Liver (tissue), 9 donors: ENCODE data around the gene PKHD1. TPM values are rescaled to one million over a fixed set of nuclear protein-coding genes. Genes with fewer than 3 reads are reported as not detected.

ENCODE experiments used
- DNase-seq: peaks from one replicate; pipeline ENCODE4 v3.0.0-alpha.2; 2017; ENCODE audit warnings: low spot score
- H3K27ac ChIP-seq, 2 donors: one replicate each; pipeline ENCODE4 v1.7.0; 2013; ENCODE audit warnings: inconsistent platforms in 2 of 2, low read length in 2 of 2, control low read depth in 1 of 2, low read depth in 1 of 2, mild to moderate bottlenecking in 1 of 2
- H3K27me3 ChIP-seq, 4 donors: one replicate each; pipeline versions ENCODE4 v1.6.1 to v1.7.0; 2013; ENCODE audit warnings: low read length in 3 of 4, inconsistent platforms in 1 of 4, mild to moderate bottlenecking in 1 of 4, moderate library complexity in 1 of 4; ENCODE audit not compliant: control insufficient read depth in 4 of 4, insufficient read depth in 4 of 4
- H3K36me3 ChIP-seq, 4 donors: one replicate each; pipeline versions ENCODE4 v1.6.1 to v1.7.0; 2013; ENCODE audit warnings: low read length in 3 of 4, mild to moderate bottlenecking in 3 of 4, low read depth in 1 of 4, moderate library complexity in 1 of 4; ENCODE audit not compliant: control insufficient read depth in 4 of 4, insufficient read depth in 3 of 4
- H3K4me1 ChIP-seq, 4 donors: one replicate each; pipeline versions ENCODE4 v1.6.1 to v1.7.0; 2013; ENCODE audit warnings: low read length in 3 of 4, mild to moderate bottlenecking in 3 of 4, moderate library complexity in 1 of 4; ENCODE audit not compliant: control insufficient read depth in 4 of 4, insufficient read depth in 4 of 4
- H3K4me3 ChIP-seq, 3 donors: one replicate each; pipeline versions ENCODE4 v1.6.1 to v1.7.0; 2013; ENCODE audit warnings: low read length in 3 of 3, control low read depth in 1 of 3, low read depth in 1 of 3, mild to moderate bottlenecking in 1 of 3
- H3K9ac ChIP-seq, 2 donors: one replicate each; pipeline ENCODE4 v1.7.0; 2013; ENCODE audit warnings: low read length in 2 of 2, mild to moderate bottlenecking in 2 of 2, moderate library complexity in 2 of 2, control low read depth in 1 of 2, low read depth in 1 of 2
- H3K9me3 ChIP-seq, 4 donors: one replicate each; pipeline versions ENCODE4 v1.6.1 to v1.7.0; 2013; ENCODE audit warnings: low read length in 3 of 4; ENCODE audit not compliant: control insufficient read depth in 4 of 4
- EGR1 ChIP-seq, 2 donors: IDR thresholded peaks; 2 replicates each; pipeline ENCODE4 v1.6.1; 2016 to 2018; ENCODE audit warnings: antibody characterized with exemption in 2 of 2, low read depth in 2 of 2
- FOXA1 ChIP-seq: IDR thresholded peaks from 2 replicates; pipeline ENCODE4 v1.6.1; 2016; ENCODE audit warnings: antibody characterized with exemption
- FOXA2 ChIP-seq: IDR thresholded peaks from 2 replicates; pipeline ENCODE4 v1.6.1; 2016; ENCODE audit warnings: antibody characterized with exemption
- GABPA ChIP-seq, 2 donors: IDR thresholded peaks in 1 of 2; conservative IDR thresholded peaks in 1 of 2; 2 replicates each; pipeline ENCODE4 v1.6.1; 2016; ENCODE audit warnings: antibody characterized with exemption in 2 of 2, mild to moderate bottlenecking in 1 of 2, moderate library complexity in 1 of 2
- HNF4A ChIP-seq, 2 donors: conservative IDR thresholded peaks; 2 replicates each; pipeline ENCODE4 v1.6.1; 2016; ENCODE audit warnings: antibody characterized with exemption in 2 of 2, mild to moderate bottlenecking in 2 of 2
- HNF4G ChIP-seq: IDR thresholded peaks from 2 replicates; pipeline ENCODE4 v1.6.1; 2016; ENCODE audit warnings: antibody characterized with exemption
- JUND ChIP-seq, 2 donors: IDR thresholded peaks; 2 replicates each; pipeline ENCODE4 v1.6.1; 2016; ENCODE audit warnings: antibody characterized with exemption in 2 of 2
- RAD21 ChIP-seq, 2 donors: IDR thresholded peaks; 2 replicates each; pipeline ENCODE4 v1.6.1; 2016; ENCODE audit warnings: antibody characterized with exemption in 2 of 2, mild to moderate bottlenecking in 2 of 2
- REST ChIP-seq: IDR thresholded peaks from 2 replicates; pipeline ENCODE4 v1.6.1; 2016; ENCODE audit warnings: antibody characterized with exemption, mild to moderate bottlenecking
- RXRA ChIP-seq, 2 donors: IDR thresholded peaks; 2 replicates each; pipeline ENCODE4 v1.6.1; 2017 to 2018; ENCODE audit warnings: antibody characterized with exemption in 2 of 2, mild to moderate bottlenecking in 1 of 2
- TAF1 ChIP-seq: conservative IDR thresholded peaks from 2 replicates; pipeline ENCODE4 v1.6.1; 2016; ENCODE audit warnings: antibody characterized with exemption, mild to moderate bottlenecking
- YY1 ChIP-seq: IDR thresholded peaks from 2 replicates; pipeline ENCODE4 v1.6.1; 2016; ENCODE audit warnings: antibody characterized with exemption, mild to moderate bottlenecking
- WGBS: extraction: QIAGEN DNeasy Blood & Tissue Kit; methylation state at CpG from one replicate; pipeline ENCODE4 v1.1.7; 2013; 5-methylcytosine and 5-hydroxymethylcytosine counted together
- polyA plus RNA-seq, 2 donors: library from polyadenylated mRNA; stranded (reverse) in 1 of 2; unstranded in 1 of 2; fragments of 200-250 nt in 1 of 2; fragments of >200 nt in 1 of 2; fragmentation: Nextera tagmentation in 1 of 2; extraction: Ambion mirVana in 1 of 2; gene quantifications; one replicate each; pipeline versions ENCODE4 v1.2.1 to v1.2.3, GENCODE V29; 2013 to 2015
- total RNA-seq, 2 donors: library from RNA; depleted of rRNA; stranded (reverse); fragments of >200 nt; gene quantifications; one replicate each; pipeline ENCODE4 v1.2.3, GENCODE V29; 2014
- TF ChIP-seq, protein P1 (sequence below): IDR thresholded peaks from 2 replicates; pipeline ENCODE4 v1.6.1; 2016; ENCODE audit warnings: antibody characterized with exemption
- TF ChIP-seq, protein P2 (sequence below): fragments of 150-350 bp; IDR thresholded peaks from 2 replicates; pipeline ENCODE4 v1.5.1; 2017; ENCODE audit warnings: improper control_type of control experiment, low read depth, low read length; ENCODE audit not compliant: missing input control
- TF ChIP-seq, protein P3 (sequence below): IDR thresholded peaks from 2 replicates; pipeline ENCODE4 v1.6.1; 2016; ENCODE audit warnings: antibody characterized with exemption
- donor health status: healthy.
- donor health status: healthy.
- donor health status: healthy.
- donor health status: healthy.
- donor health status: healthy.

PKHD1 gene
- total and polyA plus RNA-seq, 4 donors: 0.45 to 10.6 (median 3.2) TPM

DNA sequence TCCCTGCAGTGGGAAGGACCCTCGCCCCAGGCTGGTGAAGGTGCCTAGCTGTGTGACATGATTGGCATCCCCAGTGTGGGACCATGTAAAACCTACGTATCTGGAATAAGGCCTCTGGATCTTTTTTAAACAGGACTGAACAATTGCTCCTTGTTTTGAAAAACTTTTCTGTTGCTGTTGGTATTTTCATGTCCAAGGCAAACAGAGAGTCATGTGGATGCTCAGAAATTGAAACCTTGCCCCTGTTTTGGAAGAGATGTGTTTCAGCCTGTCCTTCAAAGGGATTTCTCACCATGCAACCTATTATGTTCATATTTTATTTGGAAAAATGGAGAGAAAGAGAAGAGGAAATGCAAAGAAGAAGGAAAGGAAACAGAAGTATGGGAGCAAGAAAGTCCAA, 362.3 kb downstream of the PKHD1 start:
- no peak for DNase-seq
- Histone ChIP-seq H3K4me1 (peaks cover 0 to 15% (median 7%) of the 10 kb centered on the region in 4 donors), H3K9me3 (no peaks in the 10 kb centered on the region), H3K9ac (peak overlapping the region in 1 of 2 donors; percentile 7), H3K27me3 (no peaks in the 10 kb centered on the region), H3K4me3 (no peak overlapping the region), H3K36me3 (no peaks in the 10 kb centered on the region), H3K27ac (peak overlapping the region; percentile 46 to 71)
- TF ChIP-seq RAD21 (IDR thresholded peaks at IDR 0.05) (peak in 1 of 2 donors; percentile 11), HNF4A (conservative IDR thresholded peaks at IDR 0.05) (peak in 1 of 2 donors; percentile 41), FOXA1 (no peak), FOXA2 (peak; percentile 16)
- WGBS: 57% methylated on average over 2 of the region's 2 CpGs

DNA sequence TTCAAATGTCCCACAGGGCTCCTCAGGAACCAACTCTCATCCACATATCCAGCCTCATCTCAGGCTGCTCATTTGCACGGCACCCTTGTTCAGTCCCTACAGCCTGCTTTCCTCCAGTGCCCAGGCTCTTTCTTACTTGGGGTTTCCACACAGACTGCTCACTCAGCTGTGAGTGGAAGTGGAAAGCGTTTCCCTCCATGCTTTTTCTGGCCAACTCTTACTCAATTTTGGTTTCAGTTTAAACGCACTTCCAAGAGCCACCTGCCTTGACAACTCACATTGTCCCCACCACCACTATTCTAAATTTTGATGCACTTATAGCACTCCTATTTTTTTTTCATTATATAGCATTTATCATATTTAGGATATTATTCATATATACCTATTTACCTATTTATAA, 367.1 kb downstream of the PKHD1 start:
- Histone ChIP-seq H3K9me3 (no peaks in the 10 kb centered on the region), H3K9ac (peak overlapping the region in 1 of 2 donors; percentile 38), H3K36me3 (no peaks in the 10 kb centered on the region), H3K4me3 (peak overlapping the region in 2 of 3 donors; percentile 32 to 44), H3K27me3 (no peaks in the 10 kb centered on the region), H3K27ac (peak overlapping the region in 1 of 2 donors; percentile 48), H3K4me1 (peaks cover 0 to 20% (median 12%) of the 10 kb centered on the region in 4 donors)
- 51% methylated on average over 3 of the region's 3 CpGs for WGBS
- no peak for DNase-seq
- TF ChIP-seq HNF4G: no peak
- no peak for TF ChIP-seq HNF4A (conservative IDR thresholded peaks at IDR 0.05)
- peak in 1 of 2 donors; percentile 11 for TF ChIP-seq RAD21 (IDR thresholded peaks at IDR 0.05)
- TF ChIP-seq, protein P1, sequence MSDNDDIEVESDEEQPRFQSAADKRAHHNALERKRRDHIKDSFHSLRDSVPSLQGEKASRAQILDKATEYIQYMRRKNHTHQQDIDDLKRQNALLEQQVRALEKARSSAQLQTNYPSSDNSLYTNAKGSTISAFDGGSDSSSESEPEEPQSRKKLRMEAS: peak; percentile 34
- TF ChIP-seq YY1: peak; percentile 81

DNA sequence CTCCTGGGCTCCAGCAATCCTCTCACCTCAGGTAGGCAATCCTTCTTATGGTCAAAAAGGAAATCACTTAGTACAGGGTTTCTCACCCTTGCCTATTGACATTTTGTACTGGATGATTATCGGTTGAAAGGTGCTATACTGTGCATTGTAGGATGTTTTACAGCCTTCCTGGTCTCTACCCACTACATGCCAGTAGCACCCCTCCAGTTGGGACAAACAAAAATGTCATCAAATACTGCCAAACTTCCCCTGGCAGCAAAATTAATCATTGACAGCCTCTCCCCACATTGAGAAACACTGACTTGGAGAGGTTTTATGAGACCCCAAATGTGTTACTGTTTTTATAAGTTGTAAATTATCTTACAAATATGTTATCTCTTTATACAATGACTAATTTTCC, 368.1 kb downstream of the PKHD1 start:
- DNase-seq: no peak

More for the DNA sequence above, 368.1 kb downstream of the PKHD1 start:
- H3K4me3 ChIP-seq: no peak overlapping the region
- H3K9me3 ChIP-seq: no peaks in the 10 kb centered on the region
- TF ChIP-seq RAD21 (IDR thresholded peaks at IDR 0.05) (no peak), YY1 (no peak), FOXA2 (no peak), HNF4A (conservative IDR thresholded peaks at IDR 0.05) (peak in 1 of 2 donors; percentile 10), REST (no peak), EGR1 (IDR thresholded peaks at IDR 0.05; ENCODE audit: low read depth in 2 of 2) (no peak), GABPA (IDR thresholded peaks at IDR 0.05 in 1 of 2, conservative IDR thresholded peaks at IDR 0.05 in 1 of 2) (no peak), JUND (IDR thresholded peaks at IDR 0.05) (no peak), HNF4G (no peak), RXRA (IDR thresholded peaks at IDR 0.05) (no peak), TAF1 (no peak)
- TF ChIP-seq, protein P1: peak; percentile 12
- TF ChIP-seq, protein P2, sequence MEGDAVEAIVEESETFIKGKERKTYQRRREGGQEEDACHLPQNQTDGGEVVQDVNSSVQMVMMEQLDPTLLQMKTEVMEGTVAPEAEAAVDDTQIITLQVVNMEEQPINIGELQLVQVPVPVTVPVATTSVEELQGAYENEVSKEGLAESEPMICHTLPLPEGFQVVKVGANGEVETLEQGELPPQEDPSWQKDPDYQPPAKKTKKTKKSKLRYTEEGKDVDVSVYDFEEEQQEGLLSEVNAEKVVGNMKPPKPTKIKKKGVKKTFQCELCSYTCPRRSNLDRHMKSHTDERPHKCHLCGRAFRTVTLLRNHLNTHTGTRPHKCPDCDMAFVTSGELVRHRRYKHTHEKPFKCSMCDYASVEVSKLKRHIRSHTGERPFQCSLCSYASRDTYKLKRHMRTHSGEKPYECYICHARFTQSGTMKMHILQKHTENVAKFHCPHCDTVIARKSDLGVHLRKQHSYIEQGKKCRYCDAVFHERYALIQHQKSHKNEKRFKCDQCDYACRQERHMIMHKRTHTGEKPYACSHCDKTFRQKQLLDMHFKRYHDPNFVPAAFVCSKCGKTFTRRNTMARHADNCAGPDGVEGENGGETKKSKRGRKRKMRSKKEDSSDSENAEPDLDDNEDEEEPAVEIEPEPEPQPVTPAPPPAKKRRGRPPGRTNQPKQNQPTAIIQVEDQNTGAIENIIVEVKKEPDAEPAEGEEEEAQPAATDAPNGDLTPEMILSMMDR: no peak
- TF ChIP-seq, protein P3, sequence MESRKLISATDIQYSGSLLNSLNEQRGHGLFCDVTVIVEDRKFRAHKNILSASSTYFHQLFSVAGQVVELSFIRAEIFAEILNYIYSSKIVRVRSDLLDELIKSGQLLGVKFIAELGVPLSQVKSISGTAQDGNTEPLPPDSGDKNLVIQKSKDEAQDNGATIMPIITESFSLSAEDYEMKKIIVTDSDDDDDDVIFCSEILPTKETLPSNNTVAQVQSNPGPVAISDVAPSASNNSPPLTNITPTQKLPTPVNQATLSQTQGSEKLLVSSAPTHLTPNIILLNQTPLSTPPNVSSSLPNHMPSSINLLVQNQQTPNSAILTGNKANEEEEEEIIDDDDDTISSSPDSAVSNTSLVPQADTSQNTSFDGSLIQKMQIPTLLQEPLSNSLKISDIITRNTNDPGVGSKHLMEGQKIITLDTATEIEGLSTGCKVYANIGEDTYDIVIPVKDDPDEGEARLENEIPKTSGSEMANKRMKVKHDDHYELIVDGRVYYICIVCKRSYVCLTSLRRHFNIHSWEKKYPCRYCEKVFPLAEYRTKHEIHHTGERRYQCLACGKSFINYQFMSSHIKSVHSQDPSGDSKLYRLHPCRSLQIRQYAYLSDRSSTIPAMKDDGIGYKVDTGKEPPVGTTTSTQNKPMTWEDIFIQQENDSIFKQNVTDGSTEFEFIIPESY: no peak
- no peaks in the 10 kb centered on the region for H3K27me3 ChIP-seq
- no peaks in the 10 kb centered on the region for H3K36me3 ChIP-seq
- H3K9ac ChIP-seq: no peak overlapping the region
- H3K27ac ChIP-seq: no peak overlapping the region
- 84% methylated on average over 1 of the region's 1 CpG for WGBS
- H3K4me1 ChIP-seq: peaks cover 0 to 14% (median 9%) of the 10 kb centered on the region in 4 donors
